ENCODE data around the gene BICDL2.

DNA sequence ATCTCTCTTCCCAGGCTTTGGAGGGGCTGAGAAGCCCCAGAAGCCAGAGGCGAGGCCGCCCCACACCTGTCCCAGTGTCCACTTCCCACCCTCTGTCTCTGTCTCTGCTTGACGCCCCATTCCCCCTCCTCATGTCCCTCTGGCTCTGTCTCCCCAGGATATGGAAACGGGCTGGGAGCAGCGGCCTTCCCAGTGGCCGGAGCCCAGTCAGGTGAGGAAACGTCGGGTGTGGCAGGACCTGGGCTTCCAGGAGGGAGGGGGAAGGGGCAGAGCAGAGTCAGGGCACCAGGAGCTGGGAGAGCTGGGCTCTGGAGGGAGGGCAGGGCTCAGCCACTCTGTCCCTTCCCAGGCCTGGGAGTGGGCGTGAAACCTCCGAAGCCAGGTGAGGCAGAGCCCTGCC lies 45.9 kb downstream of the BICDL2 start:
- TF ChIP-seq TAF1 (IDR thresholded peaks at IDR 0.05; ENCODE audit: borderline replicate concordance, low read depth, low read length) (no peak), RAD21 (IDR thresholded peaks at IDR 0.05; ENCODE audit: low read length) (no peak), CHD2 (IDR thresholded peaks at IDR 0.05; ENCODE audit: low read length, partially characterized antibody) (no peak), MEF2A (IDR thresholded peaks at IDR 0.05; ENCODE audit: borderline replicate concordance, low read depth) (no peak), CTCF (IDR thresholded peaks at IDR 0.05) (no peak), ELF1 (IDR thresholded peaks at IDR 0.05) (no peak), REST (IDR thresholded peaks at IDR 0.05; ENCODE audit: low read depth, low read length) (no peak), EZH2phosphoT487 (IDR thresholded peaks at IDR 0.05; ENCODE audit: borderline replicate concordance, low read depth) (no peak)

Data from SK-N-SH (cell line).